Jurkat, Clone E6-1 (cell line): Measurements from ENCODE around the gene RPS18.

Source experiments
- DNase-seq: peaks from one replicate; pipeline ENCODE4 v3.0.0-alpha.2; 2011; ENCODE audit warnings: low read depth, low spot score
- H3K4me3 ChIP-seq: 2 replicates; pipeline ENCODE4 v1.5.1; 2011; ENCODE audit warnings: mild to moderate bottlenecking, low read length, control low read depth, moderate library complexity

RPS18 gene

DNA sequence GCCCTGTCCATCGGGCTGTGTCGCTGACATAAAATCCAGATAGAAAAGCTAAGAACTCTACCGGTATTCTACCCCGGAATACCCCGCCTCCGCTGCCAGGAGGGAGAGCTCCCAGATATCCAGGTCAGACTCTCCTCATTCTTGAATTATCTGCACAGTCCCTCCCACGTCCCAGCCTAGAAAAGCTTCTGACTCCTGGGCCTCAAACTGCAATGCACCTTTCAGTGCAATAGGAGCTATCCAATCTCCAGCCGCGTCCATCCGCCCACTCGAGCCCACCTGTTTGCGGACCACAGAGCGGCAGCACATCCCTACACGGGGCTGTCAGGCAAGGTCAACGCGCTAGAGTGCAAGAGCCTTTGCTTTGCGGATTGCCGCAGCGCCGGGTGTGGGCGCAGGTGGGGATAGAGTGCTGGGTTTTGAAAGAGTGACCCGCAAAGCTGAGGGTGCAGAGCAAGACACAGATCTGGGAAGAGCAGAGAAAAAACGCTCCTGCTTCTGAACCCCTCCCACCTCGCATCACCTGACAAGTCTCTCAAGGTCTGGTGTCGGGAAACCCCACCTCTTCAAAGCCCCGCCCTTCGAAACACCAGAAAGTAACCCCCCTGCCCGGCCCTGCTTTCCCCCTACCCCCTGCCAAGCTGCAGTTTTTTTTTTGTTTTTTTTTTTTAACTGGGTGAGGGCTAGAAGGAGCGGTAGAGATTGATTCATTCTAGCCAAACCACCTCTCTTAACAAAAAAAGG, 40.7 kb downstream of the RPS18 start:
- H3K4me3 ChIP-seq = peak overlapping the region; percentile 89
- peak; percentile 86 for DNase-seq

DNA sequence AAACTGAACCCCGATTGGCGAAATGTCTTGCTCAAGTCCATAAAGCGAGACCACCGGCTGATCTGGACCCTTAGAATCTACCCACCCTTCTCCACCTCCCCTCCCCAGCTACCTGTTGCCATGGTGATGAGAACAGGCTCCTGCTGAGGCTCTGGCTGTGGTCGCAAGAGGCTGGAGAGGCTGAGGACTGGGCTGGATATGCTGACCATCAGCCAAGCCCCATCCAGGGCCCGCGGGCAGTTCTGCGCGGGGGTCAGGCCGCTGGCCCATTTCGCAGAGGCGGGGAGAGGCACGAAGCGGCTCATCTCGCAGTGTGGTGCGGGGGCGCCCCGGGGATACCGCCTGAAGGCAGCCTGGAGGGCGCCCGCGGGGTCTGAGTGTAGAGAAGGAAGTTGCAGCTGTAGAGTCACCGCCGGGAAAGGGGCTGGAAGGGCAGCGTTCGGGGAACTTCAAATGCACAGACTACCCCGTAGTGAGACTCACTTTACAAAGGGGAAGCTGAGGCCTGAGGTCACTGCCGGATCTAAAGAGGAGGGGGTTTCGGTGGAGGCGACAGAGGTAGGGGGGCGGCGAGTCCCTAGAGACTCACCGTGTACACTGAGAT, 41.3 kb downstream of the RPS18 start:
- peak overlapping the region; percentile 89 for H3K4me3 ChIP-seq
- DNase-seq = no peak

DNA sequence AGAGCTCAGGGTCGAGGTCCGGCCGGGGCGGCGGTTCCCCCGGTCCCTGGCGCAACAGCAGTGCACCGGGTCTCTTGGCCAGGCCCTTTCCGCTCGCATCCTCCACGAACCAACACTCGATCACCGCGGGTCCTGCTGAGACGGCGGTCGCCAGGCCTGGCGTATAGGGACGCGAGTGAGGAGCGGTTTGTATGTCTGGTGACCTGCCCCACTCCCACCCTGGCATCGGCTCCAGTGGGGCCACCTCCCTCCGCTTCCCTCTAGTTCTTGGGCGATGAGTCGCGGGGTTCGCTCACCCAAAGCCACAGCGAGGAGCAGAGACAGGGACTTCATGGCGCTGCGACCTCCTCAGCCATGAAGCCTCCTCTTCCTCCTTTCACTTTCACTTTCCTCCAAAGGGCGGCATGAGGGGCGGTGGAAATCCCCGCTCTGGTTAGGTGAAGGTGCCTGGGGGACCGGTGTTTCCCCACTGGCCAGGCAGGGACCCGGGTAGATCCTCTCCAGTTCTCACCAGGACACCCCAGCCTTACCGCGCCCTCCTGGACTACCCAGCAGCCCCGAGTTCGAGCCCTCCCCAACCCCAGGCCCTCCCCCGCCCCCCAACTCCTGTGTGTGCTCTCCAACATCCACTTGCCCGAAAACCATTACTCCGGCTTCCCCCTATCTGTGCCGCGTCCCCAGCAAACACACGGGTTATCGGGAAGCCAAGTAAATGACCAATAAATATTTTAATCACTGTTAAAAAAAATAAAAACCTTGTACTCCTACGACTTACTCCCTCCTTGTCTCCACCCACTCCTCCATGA, 42.0 kb downstream of the RPS18 start, which contains the start of gene TAPBP:
Gene TAPBP (minus strand): TSS at position 370 of the 806 bp plus-strand sequence. CDS start 37 bp downstream, at position 333.
- peak; percentile 48 for DNase-seq
- peak within 1 kb of the TSS; percentile 89 for H3K4me3 ChIP-seq

DNA sequence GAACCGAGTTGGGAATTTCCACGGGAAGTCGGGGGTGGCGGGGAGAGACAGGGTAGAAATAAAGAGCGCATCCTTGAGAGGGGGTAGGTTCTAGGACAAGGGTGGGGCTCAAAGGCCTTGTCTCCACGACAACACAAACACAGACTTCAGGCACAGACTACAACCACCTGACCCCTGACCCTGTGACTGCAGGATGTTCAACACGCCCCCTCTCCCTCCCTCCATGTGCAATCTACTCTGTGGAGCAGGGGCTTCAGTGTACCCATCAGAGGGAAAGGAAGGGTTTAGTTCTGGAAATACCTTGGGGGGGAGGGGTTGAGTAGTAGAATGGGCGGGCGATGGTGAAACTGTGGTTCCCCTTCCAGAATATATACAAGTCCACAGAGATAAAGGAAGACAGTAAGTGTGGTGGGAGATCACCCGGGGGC, 42.7 kb downstream of the RPS18 start:
- peak overlapping the region; percentile 89 for H3K4me3 ChIP-seq
- peak; percentile 74 for DNase-seq

DNA sequence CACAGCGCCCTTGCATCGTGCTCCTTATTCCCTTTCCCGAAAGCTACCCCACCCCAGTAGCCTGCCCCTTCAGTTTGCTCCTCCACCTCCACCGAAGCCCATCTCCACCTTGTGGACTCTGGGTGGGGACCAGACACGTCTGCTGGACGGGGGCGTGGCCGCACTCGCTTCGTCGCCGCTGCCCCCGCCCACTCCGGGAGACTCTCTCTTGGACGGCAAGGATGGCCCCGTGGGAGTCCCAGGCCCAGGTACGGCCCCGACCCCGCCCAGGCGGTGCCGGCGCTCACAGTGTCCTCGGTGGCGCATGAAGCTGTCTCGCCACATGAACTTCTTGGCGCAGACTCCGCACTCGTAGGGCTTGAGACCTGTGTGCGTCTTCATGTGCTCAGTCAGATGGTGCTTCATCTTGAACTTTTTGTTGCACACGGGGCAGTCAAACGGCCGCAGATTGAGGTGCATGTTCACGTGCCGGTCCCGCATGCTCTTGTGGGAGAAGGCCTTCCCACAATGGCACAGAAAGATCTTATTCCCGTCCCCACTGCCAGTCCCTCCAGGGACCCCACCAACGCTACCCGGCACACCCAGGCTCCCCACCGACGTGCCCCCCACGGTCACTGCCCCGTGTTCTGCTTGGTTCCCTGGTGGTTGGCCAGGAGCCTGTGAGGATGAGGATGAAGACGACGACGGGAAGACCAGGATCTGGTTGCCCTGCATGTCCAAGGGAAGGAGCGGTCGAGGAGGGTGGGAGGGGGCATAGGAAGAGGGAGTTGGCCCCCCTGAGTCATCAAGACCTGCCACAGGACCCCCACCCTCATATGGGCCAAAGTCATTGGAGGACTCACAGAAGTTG, 43.3 kb downstream of the RPS18 start:
- DNase-seq = no peak
- peak overlapping the region; percentile 89; the same call in 1 of the 2 replicates for H3K4me3 ChIP-seq

DNA sequence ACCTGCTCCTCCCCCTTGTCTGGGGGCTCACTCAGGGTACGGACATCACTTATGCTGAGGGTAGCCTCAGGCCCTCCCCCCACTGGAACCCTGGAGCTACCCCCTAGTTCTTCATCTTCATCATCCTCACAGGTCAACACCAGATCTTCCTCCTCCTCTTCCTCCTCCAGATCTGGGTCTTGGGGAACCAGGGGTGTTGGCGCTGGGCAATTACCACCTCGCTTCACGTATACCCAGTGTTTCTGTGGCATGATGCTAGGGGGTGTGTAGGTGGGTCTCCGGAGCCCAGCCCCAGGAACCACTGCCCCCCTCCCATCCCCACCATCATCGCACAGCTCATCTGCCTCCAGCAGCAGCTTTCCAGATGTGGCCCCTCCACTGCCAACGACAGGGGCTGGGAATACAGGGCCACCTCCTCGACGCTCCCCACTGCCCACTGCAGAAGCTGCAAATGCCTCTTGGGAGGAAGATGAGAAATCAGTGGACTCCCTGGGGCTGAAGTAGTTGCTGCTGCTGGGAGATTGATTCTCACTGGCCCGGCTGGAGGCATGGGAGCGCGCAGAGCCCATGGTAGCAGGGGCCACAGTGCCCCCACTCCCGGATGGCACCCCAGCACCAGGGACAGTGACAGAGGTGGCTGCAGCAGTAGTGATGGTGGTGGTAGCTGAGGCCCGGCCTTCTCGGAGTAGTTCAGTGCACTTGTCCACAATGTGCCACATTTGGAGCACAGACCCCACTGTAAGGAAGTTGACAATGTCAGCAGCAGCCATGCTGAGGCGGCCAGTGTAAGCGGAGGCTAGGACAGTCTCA, 44.1 kb downstream of the RPS18 start:
- no peak for DNase-seq
- no peak overlapping the region for H3K4me3 ChIP-seq

DNA sequence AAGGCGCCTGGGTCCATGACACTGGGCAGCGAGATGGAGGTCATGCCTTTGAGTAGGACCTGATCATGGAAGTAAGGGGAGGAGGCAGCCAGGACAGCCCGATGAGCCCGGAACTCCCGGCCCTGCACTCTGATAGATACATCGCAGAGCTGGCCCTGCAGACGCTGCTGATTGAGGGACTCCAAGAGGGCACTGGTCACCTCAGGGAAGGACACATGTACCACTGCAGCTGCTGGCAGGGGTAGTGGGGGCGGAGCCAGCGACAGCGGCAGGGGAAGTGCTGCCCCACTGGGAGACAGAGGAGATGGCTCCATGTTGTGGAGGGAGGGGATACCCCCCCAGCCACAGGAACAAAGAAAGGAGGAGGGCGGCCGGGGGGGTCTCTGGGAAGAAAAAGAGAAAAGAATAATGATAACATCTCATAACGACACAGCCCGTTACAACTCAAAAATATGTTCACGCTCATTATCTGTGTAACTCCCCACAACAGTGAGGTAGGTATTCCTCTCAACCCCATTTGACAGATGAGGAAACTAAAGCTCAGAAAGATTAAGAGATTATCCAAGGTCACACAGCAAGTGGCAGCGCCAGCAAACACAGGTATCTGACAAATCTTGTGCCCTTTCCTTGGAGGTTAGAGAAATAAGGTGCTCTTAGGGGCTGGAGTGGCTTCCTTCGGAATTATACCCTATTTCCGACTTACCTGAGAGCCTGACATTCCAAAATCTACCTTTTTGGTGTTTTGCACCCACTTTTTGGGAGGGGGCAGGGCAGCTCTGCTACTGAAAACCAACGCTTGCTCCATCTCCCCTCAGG, 44.9 kb downstream of the RPS18 start:
- peak overlapping the region; percentile 53 for H3K4me3 ChIP-seq
- no peak for DNase-seq

DNA sequence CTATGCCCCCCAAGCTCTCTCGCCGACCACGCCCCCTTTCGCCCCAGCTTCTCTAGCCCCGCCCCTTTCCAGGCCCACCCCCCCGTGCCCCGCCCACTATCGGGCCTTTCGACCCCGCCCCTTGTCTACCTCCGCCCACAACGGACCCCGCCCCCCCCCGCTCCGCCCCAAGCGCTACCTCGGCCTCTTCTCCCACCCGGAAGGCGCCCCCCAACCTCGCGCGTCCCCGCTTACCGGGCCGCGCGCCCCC, 45.5 kb downstream of the RPS18 start:
- peak overlapping the region; percentile 81 for H3K4me3 ChIP-seq
- no peak for DNase-seq

DNA sequence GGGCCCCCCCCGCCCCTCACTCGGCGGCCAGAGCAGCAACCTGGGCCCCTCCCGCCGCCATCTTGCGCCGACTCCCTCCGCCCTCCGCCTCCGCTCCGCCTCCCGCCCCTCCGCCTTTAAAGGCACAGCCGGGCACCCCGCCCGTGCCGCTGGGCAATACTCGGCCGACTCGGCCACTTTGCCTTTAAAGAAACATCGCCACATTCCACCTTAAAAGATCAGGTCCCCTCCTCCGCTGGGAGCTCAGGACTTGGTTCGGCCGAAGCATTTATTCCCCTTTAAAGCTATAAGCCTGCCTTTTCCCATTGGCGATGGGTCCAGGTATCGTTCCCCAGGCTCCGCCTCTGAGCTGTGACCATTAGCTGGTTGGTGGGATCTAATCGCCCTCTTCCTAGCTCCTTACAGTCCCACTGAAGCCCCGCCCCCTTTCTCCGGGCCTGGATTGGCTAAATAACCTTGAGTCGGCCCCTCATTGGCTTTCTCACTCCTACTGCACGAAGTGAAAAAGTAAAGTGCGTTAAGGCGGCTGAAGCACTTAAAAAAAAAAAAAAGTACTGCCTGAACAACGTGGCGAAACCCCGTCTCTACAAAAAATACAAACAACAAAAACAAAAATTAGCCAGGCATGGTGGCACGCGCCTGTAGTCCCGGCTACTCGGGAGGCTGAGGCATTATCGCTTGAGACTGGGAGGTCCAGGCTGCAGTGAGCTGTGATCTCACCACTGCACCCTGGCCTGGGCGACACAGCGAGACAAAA, 46.0 kb downstream of the RPS18 start, which contains the start of gene ZBTB22:
Gene ZBTB22 (minus strand): TSS at position 76 of the 757 bp plus-strand sequence. CDS start 828 bp downstream, outside the sequence.
- peak; percentile 98 for DNase-seq
- peak within 1 kb of the TSS; percentile 81 for H3K4me3 ChIP-seq

DNA sequence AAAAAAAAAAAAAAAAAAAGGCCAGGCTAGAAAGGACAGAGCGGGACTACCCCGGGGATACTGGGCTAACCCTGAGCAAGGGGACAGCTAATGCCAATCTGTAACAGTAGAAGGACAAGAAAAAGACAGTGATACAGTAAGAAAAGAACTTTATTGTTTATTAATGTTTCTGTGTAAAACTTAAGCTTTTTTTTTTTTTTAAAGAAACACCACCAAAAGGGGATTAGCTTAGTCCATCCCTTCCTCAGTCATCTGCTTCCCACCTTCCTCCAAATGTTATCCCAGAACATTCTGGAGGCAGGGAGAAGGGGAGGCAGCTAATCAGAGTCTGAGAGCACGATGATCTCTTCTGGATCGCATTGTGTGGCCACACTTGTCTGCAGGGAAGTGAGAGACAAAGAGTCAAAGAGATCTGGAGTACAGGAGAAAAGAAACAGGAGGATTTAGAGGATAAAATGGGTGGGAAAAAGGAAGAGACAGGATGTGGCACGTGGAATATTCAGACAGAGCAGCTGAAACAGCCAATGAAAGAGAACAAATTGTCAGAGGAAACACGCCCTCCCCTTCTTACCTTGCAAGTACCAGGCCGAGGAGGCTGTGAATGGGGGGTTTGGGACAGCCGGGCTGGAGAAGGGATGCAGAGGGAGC, 46.7 kb downstream of the RPS18 start:
- H3K4me3 ChIP-seq = peak overlapping the region; percentile 81
- DNase-seq = no peak

DNA sequence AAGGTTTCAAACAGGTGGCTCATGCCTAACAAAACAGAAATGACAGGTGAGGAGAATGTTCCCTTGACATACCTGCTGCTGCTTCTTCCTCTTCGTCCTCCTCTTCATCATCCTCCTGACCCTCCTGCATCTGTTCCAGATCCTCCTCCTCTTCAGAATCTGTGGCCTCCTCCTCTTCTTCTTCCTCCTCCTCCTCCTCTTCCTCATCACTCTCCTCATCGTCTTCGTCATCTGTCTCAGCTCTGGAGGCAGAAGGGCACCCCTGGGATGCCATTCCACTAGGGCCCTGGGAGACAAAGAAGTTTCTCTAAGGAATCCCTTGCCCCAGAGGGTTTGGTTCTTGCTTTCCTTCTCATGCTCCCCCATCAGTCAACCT, 48.1 kb downstream of the RPS18 start:
- H3K4me3 ChIP-seq = no peak overlapping the region
- DNase-seq = no peak

DNA sequence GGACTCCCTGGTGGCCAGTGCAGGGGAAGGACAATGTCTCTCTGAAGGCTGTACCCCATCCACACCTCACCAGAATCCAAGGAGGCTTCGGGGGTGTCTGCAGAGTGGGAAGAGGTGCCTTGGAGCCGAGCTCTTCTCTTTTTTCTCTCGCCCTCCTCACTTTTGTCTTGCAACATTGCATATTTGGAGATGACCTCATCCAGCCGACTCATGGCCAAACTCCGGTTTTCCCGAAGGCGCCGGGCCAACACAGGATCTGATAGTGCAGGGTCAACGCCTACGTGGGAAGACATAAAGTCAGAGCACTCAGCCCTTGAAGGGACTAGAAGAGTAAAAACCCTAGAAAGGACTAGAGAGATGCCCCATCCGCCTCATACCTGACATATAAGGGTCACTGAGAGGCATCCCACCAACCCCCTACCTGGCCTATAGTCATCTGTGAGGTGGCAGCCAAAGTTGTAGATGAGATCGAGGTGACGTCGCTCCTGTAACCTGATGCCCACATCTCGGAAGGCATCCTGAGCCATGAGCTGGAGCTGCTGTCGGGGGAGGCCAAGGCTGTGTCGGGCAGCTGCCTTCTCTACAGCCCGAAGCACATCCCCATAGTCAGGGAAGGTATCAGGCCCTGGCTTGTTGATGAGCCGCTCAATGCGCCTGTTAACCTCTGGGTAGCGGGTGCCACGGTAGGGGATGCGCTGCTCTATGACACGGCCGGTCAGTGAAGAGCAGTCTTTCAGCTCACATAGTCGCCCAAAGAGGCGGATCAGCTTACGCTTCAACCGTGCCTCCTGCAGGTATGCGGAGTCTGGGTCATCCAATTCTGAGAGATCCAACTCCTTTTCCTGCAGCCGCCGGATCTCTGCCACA, 48.7 kb downstream of the RPS18 start:
- H3K4me3 ChIP-seq = no peak overlapping the region
- DNase-seq = no peak

DNA sequence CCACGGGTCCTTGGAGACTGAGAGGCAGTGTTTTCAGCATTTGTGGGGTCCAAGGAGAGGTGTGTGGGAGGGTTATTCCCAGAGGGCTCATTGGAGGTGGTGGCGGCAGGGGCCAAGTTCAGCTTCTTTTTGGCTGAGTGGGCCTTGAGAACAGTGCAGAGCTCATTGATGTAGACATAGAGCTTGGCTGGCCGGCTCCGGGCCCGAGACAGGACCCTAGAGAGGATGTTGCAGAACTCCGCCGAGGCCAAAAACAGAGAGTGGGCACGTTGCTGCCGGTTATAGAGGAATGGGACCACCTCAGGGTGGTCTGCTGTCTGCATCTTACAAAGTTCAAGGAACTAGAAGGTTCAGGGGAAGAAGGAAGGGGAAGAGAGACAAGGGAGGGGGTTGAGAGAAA, 49.4 kb downstream of the RPS18 start:
- DNase-seq = no peak
- peak overlapping the region; percentile 95; the same call in 1 of the 2 replicates for H3K4me3 ChIP-seq

DNA sequence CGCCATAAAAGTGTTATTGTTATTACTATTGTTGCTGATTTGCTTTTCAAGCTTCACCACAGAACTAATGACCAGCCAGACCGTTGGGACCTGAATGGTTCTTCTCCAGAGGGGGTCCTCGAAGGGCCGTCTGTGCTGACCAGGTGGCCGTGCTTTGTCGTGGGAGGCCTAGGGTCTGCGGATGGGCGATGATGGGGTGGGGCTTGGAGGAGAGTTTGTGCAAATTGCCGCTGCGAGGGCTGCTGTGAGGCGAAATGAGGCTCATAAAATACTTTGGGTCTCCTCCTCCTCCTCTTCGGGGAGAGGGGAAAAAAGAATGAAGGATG, 51.7 kb downstream of the RPS18 start:
- no peak for DNase-seq

DNA sequence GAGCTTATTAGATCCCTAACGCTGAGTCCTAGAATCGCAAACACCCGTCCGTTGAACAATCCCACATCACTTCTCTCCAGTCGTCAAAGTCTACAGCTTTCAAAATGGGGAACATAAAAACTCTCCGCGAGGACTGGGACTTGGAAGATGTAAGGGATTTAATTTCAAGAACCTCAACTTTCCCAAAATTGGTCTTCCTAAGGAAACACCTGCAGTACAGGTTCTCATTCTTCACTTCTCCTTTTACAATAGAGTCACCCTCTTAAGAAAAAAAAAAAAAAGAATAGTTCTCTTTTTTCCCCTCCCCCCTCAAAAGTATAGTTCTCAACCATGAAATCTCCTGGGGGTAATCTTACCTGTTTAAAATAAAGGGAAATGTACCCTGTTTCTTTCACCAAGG, 52.2 kb downstream of the RPS18 start:
- DNase-seq = no peak
- peak overlapping the region; percentile 95 for H3K4me3 ChIP-seq

More for the DNA sequence above, 51.7 kb downstream of the RPS18 start:
- peak overlapping the region; percentile 95 for H3K4me3 ChIP-seq
